DMS53 treated with DMSO at 0.1 percent for 48 hours (cell line): ENCODE results near the gene SOX12.
A peak's percentile ranks its signal among the peaks of the same experiment; 100 is the strongest.

Experiments
- DNase-seq: peaks from one replicate; lab custom pipeline; 2025; ENCODE audit not compliant: unreplicated experiment; lab: John Stamatoyannopoulos, UW

SOX12 gene

GRCh38 chr20:325045-325888 lies at the start of gene SOX12:
SOX12 (plus strand) TSS chr20:325552; CDS start chr20:325925, 373 bp downstream.
- peak; percentile 87 for DNase-seq

- DNase-seq, result no peak
These were observed 49.6 kb upstream of the SOX12 start for GRCh38 chr20:275791-276190.

- DNase-seq, result no peak
These were observed 48.5 kb upstream of the SOX12 start for GRCh38 chr20:276620-277495.

- DNase-seq, result no peak
These were observed 47.9 kb upstream of the SOX12 start for GRCh38 chr20:277496-277781.

- DNase-seq, result no peak
These were observed 47.2 kb upstream of the SOX12 start for GRCh38 chr20:278181-278580.

GRCh38 chr20:278607-279571 lies 46.5 kb upstream of the SOX12 start:
- no peak for DNase-seq

GRCh38 chr20:284172-284571 lies 41.2 kb upstream of the SOX12 start:
- no peak for DNase-seq

- no peak for DNase-seq
These were observed 38.8 kb upstream of the SOX12 start for GRCh38 chr20:286508-286907.

GRCh38 chr20:288956-289692 lies 36.2 kb upstream of the SOX12 start:
- no peak for DNase-seq

GRCh38 chr20:289693-290083 lies 35.7 kb upstream of the SOX12 start:
- DNase-seq, result no peak

- DNase-seq, result peak; percentile 84
These were observed 35.1 kb upstream of the SOX12 start, which contains the start of gene C20orf96 for GRCh38 chr20:290084-290831. C20orf96 (minus strand) TSS chr20:290750; CDS start chr20:290610, 140 bp downstream.

GRCh38 chr20:294602-295001 lies 30.8 kb upstream of the SOX12 start:
- DNase-seq, result no peak

- no peak for DNase-seq
These were observed 29.5 kb upstream of the SOX12 start for GRCh38 chr20:295804-296203.

- DNase-seq, result peak; percentile 80
These were observed 28.0 kb upstream of the SOX12 start, which contains the start of gene ZCCHC3 for GRCh38 chr20:297098-297924. ZCCHC3 (plus strand) TSS chr20:297570; CDS start chr20:297587, 17 bp downstream.

GRCh38 chr20:297925-298775 lies 27.2 kb upstream of the SOX12 start:
- peak; percentile 76 for DNase-seq

- no peak for DNase-seq
These were observed 26.5 kb upstream of the SOX12 start for GRCh38 chr20:298776-299391.

GRCh38 chr20:300345-300990 lies 24.9 kb upstream of the SOX12 start:
- DNase-seq, result no peak
